Measurements from ENCODE around the gene RBMS3. TPM values are rescaled to one million over a fixed set of nuclear protein-coding genes. Genes with fewer than 3 reads are reported as not detected.

Gene RBMS3
- total RNA-seq, 1 donor from 2014 or later = 3.8 TPM

GRCh38 chr3:29590461-29590860 lies 309.6 kb downstream of the RBMS3 start:
- peaks cover 5% of the 10 kb centered on the region for H3K4me1 Mint-ChIP-seq (ENCODE audit: low read depth)

GRCh38 chr3:29591579-29591978 lies 310.7 kb downstream of the RBMS3 start:
- DNase-seq (ENCODE audit: low spot score, unreplicated experiment) = no peak
- Mint-ChIP-seq H3K9me3 (ENCODE audit: low read depth) (peaks cover 5% of the 10 kb centered on the region), H3K4me3 (ENCODE audit: low read depth) (no peak overlapping the region), H3K27ac (no peak overlapping the region), H3K4me1 (ENCODE audit: low read depth) (peaks cover 5% of the 10 kb centered on the region), H3K27me3 (no peaks in the 10 kb centered on the region), H3K36me3 (ENCODE audit: insufficient read depth) (no peaks in the 10 kb centered on the region)
- no peak for TF ChIP-seq CTCF (IDR thresholded peaks at IDR 0.05; ENCODE audit: unreplicated experiment)

More at GRCh38 chr3:29590461-29590860, 309.6 kb downstream of the RBMS3 start:
- H3K4me3 Mint-ChIP-seq (ENCODE audit: low read depth) = no peak overlapping the region
- no peak for TF ChIP-seq CTCF (IDR thresholded peaks at IDR 0.05; ENCODE audit: unreplicated experiment)
- peaks cover 2% of the 10 kb centered on the region for H3K9me3 Mint-ChIP-seq (ENCODE audit: low read depth)
- no peak overlapping the region for H3K27ac Mint-ChIP-seq
- DNase-seq (ENCODE audit: low spot score, unreplicated experiment) = no peak
- H3K27me3 Mint-ChIP-seq = no peaks in the 10 kb centered on the region
- no peaks in the 10 kb centered on the region for H3K36me3 Mint-ChIP-seq (ENCODE audit: insufficient read depth)

GRCh38 chr3:29593802-29594201 lies 312.9 kb downstream of the RBMS3 start:
- no peak overlapping the region for H3K4me3 Mint-ChIP-seq (ENCODE audit: low read depth)
- H3K4me1 Mint-ChIP-seq (ENCODE audit: low read depth) = peaks cover 1% of the 10 kb centered on the region
- DNase-seq (ENCODE audit: low spot score, unreplicated experiment) = no peak
- H3K27ac Mint-ChIP-seq = no peak overlapping the region
- no peaks in the 10 kb centered on the region for H3K36me3 Mint-ChIP-seq (ENCODE audit: insufficient read depth)
- no peaks in the 10 kb centered on the region for H3K27me3 Mint-ChIP-seq
- H3K9me3 Mint-ChIP-seq (ENCODE audit: low read depth) = peaks cover 5% of the 10 kb centered on the region
- TF ChIP-seq CTCF (IDR thresholded peaks at IDR 0.05; ENCODE audit: unreplicated experiment) = no peak

GRCh38 chr3:29594261-29594660 lies 313.4 kb downstream of the RBMS3 start:
- H3K27me3 Mint-ChIP-seq = no peaks in the 10 kb centered on the region
- DNase-seq (ENCODE audit: low spot score, unreplicated experiment) = no peak
- no peak overlapping the region for H3K4me3 Mint-ChIP-seq (ENCODE audit: low read depth)
- H3K9me3 Mint-ChIP-seq (ENCODE audit: low read depth) = peaks cover 5% of the 10 kb centered on the region
- H3K27ac Mint-ChIP-seq = no peak overlapping the region
- H3K4me1 Mint-ChIP-seq (ENCODE audit: low read depth) = peaks cover 1% of the 10 kb centered on the region
- H3K36me3 Mint-ChIP-seq (ENCODE audit: insufficient read depth) = no peaks in the 10 kb centered on the region
- no peak for TF ChIP-seq CTCF (IDR thresholded peaks at IDR 0.05; ENCODE audit: unreplicated experiment)

- DNase-seq (ENCODE audit: low spot score, unreplicated experiment) = no peak
- H3K4me3 Mint-ChIP-seq (ENCODE audit: low read depth) = no peak overlapping the region
- no peak overlapping the region for H3K27ac Mint-ChIP-seq
- no peaks in the 10 kb centered on the region for H3K27me3 Mint-ChIP-seq
- H3K9me3 Mint-ChIP-seq (ENCODE audit: low read depth) = peaks cover 2% of the 10 kb centered on the region
- no peak for TF ChIP-seq CTCF (IDR thresholded peaks at IDR 0.05; ENCODE audit: unreplicated experiment)
- H3K4me1 Mint-ChIP-seq (ENCODE audit: low read depth) = peaks cover 12% of the 10 kb centered on the region
- no peaks in the 10 kb centered on the region for H3K36me3 Mint-ChIP-seq (ENCODE audit: insufficient read depth)
Measured at GRCh38 chr3:29597376-29598008, 316.6 kb downstream of the RBMS3 start.
